Pericardium fibroblast (primary cell): Measurements from ENCODE around the gene DLX3. TPM values are rescaled to one million over a fixed set of nuclear protein-coding genes. Genes with fewer than 3 reads are reported as not detected.

Source experiments
- total RNA-seq: library from RNA; depleted of rRNA; stranded (reverse); fragments of >200 nt; gene quantifications from 2 replicates; pipeline ENCODE4 v1.2.3, GENCODE V29; 2015

Gene DLX3
- not detected in 2 replicates for total RNA-seq

DNA sequence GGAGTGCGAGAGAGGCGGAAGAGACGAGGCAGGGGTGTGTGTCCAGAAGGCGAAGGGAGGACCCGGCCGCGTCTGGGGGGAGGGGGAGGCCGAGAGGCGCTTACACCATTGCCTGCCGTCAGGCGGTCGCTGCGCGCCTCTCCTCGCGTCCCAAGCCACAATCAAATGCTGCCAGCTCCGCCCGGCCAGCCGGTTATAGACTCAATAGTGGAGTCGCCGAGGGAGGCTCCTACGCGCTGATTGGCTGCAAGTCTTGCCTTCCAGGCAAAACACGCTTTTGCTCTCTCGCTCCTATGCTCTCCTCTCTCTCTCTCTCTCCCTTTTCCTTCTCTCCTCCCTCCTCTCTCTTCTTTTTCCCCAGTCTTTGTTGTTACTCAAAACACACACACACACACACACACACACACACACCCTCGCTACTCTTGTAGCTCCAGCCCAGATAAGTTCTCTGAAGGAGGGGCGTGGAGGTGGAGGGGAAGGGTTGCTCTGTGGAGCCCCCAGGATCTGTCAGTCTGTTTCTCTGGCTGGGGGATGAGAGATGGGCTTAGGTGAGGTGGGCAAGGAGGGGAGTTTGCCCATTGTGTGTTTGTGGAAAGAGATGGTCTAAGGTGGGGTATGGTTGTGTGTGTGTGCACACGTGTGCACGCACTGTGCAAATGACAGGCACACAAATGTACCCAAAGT is at the start of gene DLX3:
DLX3 (minus strand) TSS at position 170 of the 684 bp plus-strand sequence. CDS start 226 bp downstream, outside the sequence.

GRCh38 chr17:49969134-49969759 is 25.8 kb downstream of the DLX3 start, which contains the start of gene DLX4:
TSS of gene DLX4 (plus strand) at chr17:49969190. CDS start at chr17:49969469, 279 bp downstream.

Other genes starting within 250 kb of the DLX3 start
- 4.6 and 8.1 TPM in 2 replicates for gene FAM117A, start 231.1 kb downstream of the DLX3 start, total RNA-seq
- gene KAT7, start 206.5 kb downstream of the DLX3 start, total RNA-seq: 14.6 and 17.5 TPM in 2 replicates
- not detected in 2 replicates for gene TAC4, start 147.2 kb downstream of the DLX3 start, total RNA-seq
- gene DLX4, start 26.0 kb downstream of the DLX3 start, total RNA-seq: not detected in 2 replicates
- gene ITGA3, start 60.9 kb upstream of the DLX3 start, total RNA-seq: 20.8 and 218 TPM in 2 replicates
- gene PDK2, start 100.1 kb upstream of the DLX3 start, total RNA-seq: 21.9 and 22.4 TPM in 2 replicates
- 1.4 and 3.2 TPM in 2 replicates for gene SAMD14, start 134.9 kb upstream of the DLX3 start, total RNA-seq
- gene PPP1R9B, start 155.5 kb upstream of the DLX3 start, total RNA-seq: 39.2 and 46.4 TPM in 2 replicates
- 0.26 and 0.47 TPM in 2 replicates for gene SGCA, start 170.8 kb upstream of the DLX3 start, total RNA-seq
- gene COL1A1, start 206.4 kb upstream of the DLX3 start, total RNA-seq: 5,508 and 7,896 TPM in 2 replicates